Omental fat pad (tissue), 4 donors: ENCODE data around the gene GLMN. TPM values are rescaled to one million over a fixed set of nuclear protein-coding genes. Genes with fewer than 3 reads are reported as not detected.

Source experiments
- ATAC-seq: fragments of 150-250 bp; one replicate; pipeline ENCODE4 v1.9.1; 2016; ENCODE audit warnings: mild to moderate bottlenecking, moderate library complexity; ENCODE audit not compliant: low FRiP score
- DNase-seq: peaks from one replicate; pipeline ENCODE4 v3.0.0-alpha.2; 2019; ENCODE audit warnings: low spot score
- total RNA-seq, 4 donors: library from RNA; depleted of rRNA; stranded (reverse); fragments of >200 nt; gene quantifications; one replicate each; pipeline ENCODE4 v1.1.0, GENCODE V29; 2016
- TF ChIP-seq, protein P1 (sequence below), 3 donors: fragments of 450-650 bp; IDR thresholded peaks; one replicate each; pipeline ENCODE4 v1.5.1; 2016 to 2017; ENCODE audit warnings: antibody characterized with exemption in 3 of 3, mild to moderate bottlenecking in 3 of 3, moderate library complexity in 2 of 3

The GLMN gene
- total RNA-seq, 4 donors from 2014 or later: 7.0 to 12.6 (median 9.4) TPM

DNA sequence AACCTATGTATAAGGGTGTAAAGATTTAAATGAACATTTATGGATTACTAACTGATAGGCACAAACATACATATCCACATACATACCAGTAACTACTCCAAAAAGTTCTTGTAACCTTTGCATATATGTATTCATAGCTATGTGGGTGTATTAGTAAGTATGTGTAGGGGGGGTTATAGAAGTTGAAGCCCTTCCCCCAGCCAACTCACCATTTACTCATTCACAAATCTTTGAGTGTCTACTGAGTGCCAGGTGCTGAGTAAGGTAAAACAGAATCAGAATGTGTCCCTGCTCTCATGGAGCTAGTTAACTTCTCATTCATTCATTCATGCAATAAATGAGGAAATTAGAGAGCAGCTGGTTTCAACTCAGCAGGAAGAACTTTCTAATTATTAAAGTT is 79.8 kb downstream of the GLMN start:
- ATAC-seq: no peak
- DNase-seq: no peak
- TF ChIP-seq, protein P1, sequence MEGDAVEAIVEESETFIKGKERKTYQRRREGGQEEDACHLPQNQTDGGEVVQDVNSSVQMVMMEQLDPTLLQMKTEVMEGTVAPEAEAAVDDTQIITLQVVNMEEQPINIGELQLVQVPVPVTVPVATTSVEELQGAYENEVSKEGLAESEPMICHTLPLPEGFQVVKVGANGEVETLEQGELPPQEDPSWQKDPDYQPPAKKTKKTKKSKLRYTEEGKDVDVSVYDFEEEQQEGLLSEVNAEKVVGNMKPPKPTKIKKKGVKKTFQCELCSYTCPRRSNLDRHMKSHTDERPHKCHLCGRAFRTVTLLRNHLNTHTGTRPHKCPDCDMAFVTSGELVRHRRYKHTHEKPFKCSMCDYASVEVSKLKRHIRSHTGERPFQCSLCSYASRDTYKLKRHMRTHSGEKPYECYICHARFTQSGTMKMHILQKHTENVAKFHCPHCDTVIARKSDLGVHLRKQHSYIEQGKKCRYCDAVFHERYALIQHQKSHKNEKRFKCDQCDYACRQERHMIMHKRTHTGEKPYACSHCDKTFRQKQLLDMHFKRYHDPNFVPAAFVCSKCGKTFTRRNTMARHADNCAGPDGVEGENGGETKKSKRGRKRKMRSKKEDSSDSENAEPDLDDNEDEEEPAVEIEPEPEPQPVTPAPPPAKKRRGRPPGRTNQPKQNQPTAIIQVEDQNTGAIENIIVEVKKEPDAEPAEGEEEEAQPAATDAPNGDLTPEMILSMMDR (IDR thresholded peaks at IDR 0.05): no peak

DNA sequence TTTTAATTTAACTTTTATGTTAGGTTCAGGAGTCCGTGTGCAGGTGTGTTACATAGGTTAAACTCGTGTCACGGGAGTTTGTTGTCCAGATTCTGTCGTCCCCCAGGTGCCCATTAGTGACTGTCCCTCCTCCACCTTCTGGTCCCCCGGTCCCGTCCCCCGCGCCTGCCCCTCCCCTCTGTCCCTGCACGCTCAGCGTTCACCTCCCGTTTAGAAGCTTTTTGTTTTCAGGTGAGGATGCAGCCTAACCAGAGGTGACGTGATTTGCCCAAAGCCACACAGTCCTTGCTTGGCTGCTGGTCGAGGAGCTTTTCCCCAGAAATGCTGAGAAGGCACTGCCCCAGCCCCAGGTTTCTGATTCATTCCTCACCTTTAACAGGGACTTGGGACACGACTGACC is 80.2 kb downstream of the GLMN start:
- TF ChIP-seq, protein P1 (IDR thresholded peaks at IDR 0.05): no peak
- no peak for DNase-seq
- ATAC-seq: no peak

DNA sequence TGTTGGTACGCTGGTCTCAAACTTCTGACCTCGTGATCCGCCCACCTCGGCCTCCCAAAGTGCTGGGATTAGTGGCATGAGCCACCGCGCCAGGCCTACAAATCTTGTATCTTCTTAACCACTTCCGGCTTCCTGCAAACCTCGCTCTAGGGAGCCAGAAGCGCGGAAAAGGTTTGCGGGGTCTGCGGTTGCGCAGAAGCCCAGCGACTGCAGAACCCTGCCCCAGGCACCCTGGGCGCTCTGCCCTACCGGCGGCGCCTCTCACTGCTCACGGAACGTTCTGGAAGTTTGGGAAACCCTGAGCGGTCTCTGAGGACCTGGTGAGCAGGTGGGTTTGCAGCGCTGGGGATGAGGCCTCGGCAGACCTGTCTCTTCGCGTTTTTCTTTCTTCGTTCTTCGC is 81.1 kb downstream of the GLMN start, which contains the start of gene C1orf146:
Gene C1orf146 (plus strand): TSS at position 195 of the 400 bp plus-strand sequence. CDS start 13,506 bp downstream, outside the sequence.
- TF ChIP-seq, protein P1 (IDR thresholded peaks at IDR 0.05): no peak
- ATAC-seq (no peak), DNase-seq (no peak)

DNA sequence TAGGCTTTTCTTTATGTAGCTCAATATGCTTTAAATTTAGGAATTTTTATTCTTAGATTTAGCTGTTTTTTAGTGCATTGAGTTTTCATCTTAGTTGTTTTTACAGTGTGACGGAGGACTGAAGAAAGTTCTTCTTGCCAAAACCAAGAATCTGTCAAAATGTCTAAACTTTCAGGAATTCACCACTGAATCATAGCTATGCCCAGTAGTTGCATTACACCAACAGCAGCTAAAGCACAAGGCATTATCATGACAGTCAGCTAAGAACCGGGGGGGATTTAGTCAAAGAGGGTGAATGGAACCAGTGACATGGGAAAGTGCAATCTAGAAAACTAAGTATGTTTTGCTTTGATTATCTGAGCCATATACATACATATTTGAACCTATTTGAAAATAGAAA is 87.6 kb downstream of the GLMN start:
- DNase-seq (no peak), ATAC-seq (no peak)
- TF ChIP-seq, protein P1 (IDR thresholded peaks at IDR 0.05): no peak

DNA sequence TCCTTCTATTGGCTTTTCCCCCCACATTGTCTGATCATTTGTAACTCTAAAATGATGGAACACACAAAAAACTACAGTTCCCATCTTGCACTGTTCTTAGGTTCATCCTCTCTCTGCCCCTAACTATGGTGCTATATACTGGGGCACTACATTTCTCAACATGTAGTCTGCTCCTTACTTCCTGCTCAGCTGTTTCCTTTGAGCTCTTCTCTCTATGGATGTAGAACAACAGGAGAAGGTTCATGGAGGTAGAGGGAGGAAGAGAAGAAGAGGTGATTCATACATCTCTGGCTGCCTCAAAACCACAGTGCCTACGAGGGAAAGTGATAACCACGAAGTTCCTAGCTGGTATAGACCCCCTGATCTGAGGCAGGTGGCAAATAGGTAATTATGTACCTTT is 88.1 kb downstream of the GLMN start:
- DNase-seq (no peak), ATAC-seq (no peak)
- TF ChIP-seq, protein P1 (IDR thresholded peaks at IDR 0.05): no peak

DNA sequence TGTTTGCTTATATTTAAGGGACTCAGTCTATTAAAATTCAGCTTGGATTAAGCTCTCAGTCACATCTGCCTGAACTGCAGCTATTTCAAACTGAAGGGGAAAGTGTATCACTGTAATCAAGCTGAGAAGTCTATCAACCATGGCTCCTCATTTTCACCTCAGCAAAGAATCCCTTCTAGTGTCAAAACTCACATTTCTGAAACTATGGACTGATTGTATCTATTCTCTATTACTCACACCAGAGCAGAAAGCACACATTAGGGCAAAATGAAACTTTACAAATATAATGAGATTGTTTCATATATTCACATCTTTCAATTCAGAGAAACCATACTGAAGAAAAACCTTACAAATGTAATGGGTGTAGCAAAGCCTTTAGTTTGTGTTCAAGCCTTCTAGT is 95.7 kb downstream of the GLMN start:
- ATAC-seq: no peak
- TF ChIP-seq, protein P1 (IDR thresholded peaks at IDR 0.05): no peak
- no peak for DNase-seq

DNA sequence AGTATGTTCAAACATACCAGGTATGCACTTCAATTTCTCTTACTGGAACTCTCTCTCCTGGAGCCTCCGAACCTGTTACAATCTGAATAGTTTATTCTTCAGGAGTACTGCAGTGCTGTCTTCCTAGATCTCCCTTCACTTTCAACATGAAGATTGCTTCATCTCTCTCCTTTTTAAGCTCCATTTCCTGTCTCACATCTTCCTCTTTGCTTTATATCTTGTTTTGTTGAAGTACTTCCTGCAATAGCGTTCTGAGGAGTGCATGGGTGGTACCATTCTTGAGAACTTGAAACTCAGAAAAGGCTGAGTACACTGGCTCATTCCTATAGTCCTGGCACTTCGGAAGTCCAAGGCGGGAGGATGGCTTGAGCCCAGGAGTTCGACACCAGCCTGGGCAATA is 96.8 kb downstream of the GLMN start:
- TF ChIP-seq, protein P1 (IDR thresholded peaks at IDR 0.05): no peak
- no peak for ATAC-seq
- no peak for DNase-seq

Other genes starting within 250 kb of the GLMN start
- gene SETSIP, start 223.6 kb downstream of the GLMN start, total RNA-seq: not detected
- gene BTBD8, start 218.6 kb downstream of the GLMN start, total RNA-seq: 10 to 100 TPM in 1 of 4 donors, 1 to 10 TPM in 3; 2.0 to 12.3 (median 6.5) TPM
- gene C1orf146, start 81.1 kb downstream of the GLMN start, total RNA-seq: not detected
- 10 to 100 TPM in 1 of 4 donors, 1 to 10 TPM in 3; 4.8 to 11.5 (median 6.7) TPM for gene RPAP2, start 72 bp upstream of the GLMN start, total RNA-seq
- gene GFI1, start 187.9 kb upstream of the GLMN start, total RNA-seq: 1 to 10 TPM in 3 of 4 donors, under 1 TPM in 1; 0.93 to 2.9 (median 1.4) TPM